ENCODE measurements around the gene ZEB2. TPM values are rescaled to one million over a fixed set of nuclear protein-coding genes. Genes with fewer than 3 reads are reported as not detected.

ZEB2 gene
- 100 to 1,000 TPM; 148 to 290 (median 218) TPM for total RNA-seq

- H3K27me3 ChIP-seq, result no peaks in the 10 kb centered on the region
- H3K4me3 ChIP-seq, result peak within 1 kb of the TSS; percentile 64 to 85 (median 70)
- 1 to 2% methylated on average over 28 to 29 of the region's 29 CpGs for WGBS, 2 donors
- H3K9me3 ChIP-seq, result no peaks in the 10 kb centered on the region
- H3K4me1 ChIP-seq, result peaks cover 0 to 24% (median 3%) of the 10 kb centered on the region in 4 donors
- H3K36me3 ChIP-seq, result no peaks in the 10 kb centered on the region
- peak in 1 of 2 donors; percentile 80 for DNase-seq (ENCODE audit: low spot score in 2 of 2)
- H3K27ac ChIP-seq, result peak within 1 kb of the TSS; percentile 96 to 100 (median 98)
- peak in 1 of 2 donors; percentile 87 for TF ChIP-seq EP300 (IDR thresholded peaks at IDR 0.05)
- TF ChIP-seq CTCF (IDR thresholded peaks at IDR 0.05), result peak; percentile 47 to 68 (median 62)
- TF ChIP-seq POLR2A (IDR thresholded peaks at IDR 0.05), result peak; percentile 44 to 51
Measured at GRCh38 chr2:144519934-144520731, at the start of gene ZEB2. ZEB2 (minus strand) TSS chr2:144520119; CDS start chr2:144517350, 2,769 bp downstream.

- Histone ChIP-seq H3K27ac (no peak overlapping the region), H3K4me3 (no peak overlapping the region), H3K9me3 (no peaks in the 10 kb centered on the region), H3K27me3 (no peaks in the 10 kb centered on the region), H3K4me1 (no peaks in the 10 kb centered on the region), H3K36me3 (no peaks in the 10 kb centered on the region)
- WGBS, 2 donors, result 68 to 71% methylated on average over 4 of the region's 4 CpGs
- DNase-seq (ENCODE audit: low spot score in 2 of 2), result no peak
- TF ChIP-seq EP300 (IDR thresholded peaks at IDR 0.05) (no peak), CTCF (IDR thresholded peaks at IDR 0.05) (no peak), POLR2A (IDR thresholded peaks at IDR 0.05) (no peak)
Measured at GRCh38 chr2:144567745-144568144, 47.8 kb upstream of the ZEB2 start.

GRCh38 chr2:144566448-144566847, 46.5 kb upstream of the ZEB2 start:
- TF ChIP-seq EP300 (IDR thresholded peaks at IDR 0.05) (no peak), CTCF (IDR thresholded peaks at IDR 0.05) (no peak), POLR2A (IDR thresholded peaks at IDR 0.05) (no peak)
- no peaks in the 10 kb centered on the region for H3K27me3 ChIP-seq
- no peaks in the 10 kb centered on the region for H3K36me3 ChIP-seq
- no peak for DNase-seq (ENCODE audit: low spot score in 2 of 2)
- 88 to 90% methylated on average over 2 of the region's 2 CpGs for WGBS, 2 donors
- no peak overlapping the region for H3K27ac ChIP-seq
- H3K4me1 ChIP-seq, result no peaks in the 10 kb centered on the region
- no peaks in the 10 kb centered on the region for H3K9me3 ChIP-seq
- H3K4me3 ChIP-seq, result no peak overlapping the region

- Histone ChIP-seq H3K9me3 (no peaks in the 10 kb centered on the region), H3K36me3 (no peaks in the 10 kb centered on the region), H3K27me3 (no peaks in the 10 kb centered on the region), H3K27ac (no peak overlapping the region), H3K4me1 (no peaks in the 10 kb centered on the region), H3K4me3 (no peak overlapping the region)
- TF ChIP-seq POLR2A (IDR thresholded peaks at IDR 0.05) (no peak), EP300 (IDR thresholded peaks at IDR 0.05) (no peak), CTCF (IDR thresholded peaks at IDR 0.05) (no peak)
- 72 to 80% methylated on average over 1 of the region's 1 CpG for WGBS, 2 donors
- no peak for DNase-seq (ENCODE audit: low spot score in 2 of 2)
Measured at GRCh38 chr2:144560251-144560650, 40.3 kb upstream of the ZEB2 start.

- TF ChIP-seq CTCF (IDR thresholded peaks at IDR 0.05), result no peak
- TF ChIP-seq EP300 (IDR thresholded peaks at IDR 0.05), result no peak
- TF ChIP-seq POLR2A (IDR thresholded peaks at IDR 0.05), result no peak
- DNase-seq (ENCODE audit: low spot score in 2 of 2), result no peak
- Histone ChIP-seq H3K36me3 (no peaks in the 10 kb centered on the region), H3K9me3 (no peaks in the 10 kb centered on the region), H3K4me3 (no peak overlapping the region), H3K4me1 (peaks cover 0 to 2% (median 0%) of the 10 kb centered on the region in 4 donors), H3K27ac (no peak overlapping the region), H3K27me3 (no peaks in the 10 kb centered on the region)
- 52% methylated on average over 3 of the region's 3 CpGs for WGBS, 2 donors
Measured at GRCh38 chr2:144559681-144560080, 39.8 kb upstream of the ZEB2 start.
